Stomach (tissue), 4 donors: ENCODE results near the gene POGZ.

Experiments used
- CTCF ChIP-seq, 7 experiments: fragments of 450-650 bp in 4 of 7; fragments of 200-600 bp in 3 of 7; sonication (generic) in 3 of 7; IDR thresholded peaks; one replicate each; pipeline ENCODE4 v1.5.1; 2016 to 2019; ENCODE audit warnings: antibody characterized with exemption in 7 of 7, control low read depth in 2 of 7, mild to moderate bottlenecking in 1 of 7
- EP300 ChIP-seq: sonication (generic); formaldehyde crosslinking; IDR thresholded peaks from one replicate; pipeline ENCODE4 v1.6.1; 2017; ENCODE audit warnings: antibody characterized with exemption
- POLR2A ChIP-seq, 4 donors: fragments of 450-650 bp; IDR thresholded peaks; one replicate each; pipeline ENCODE4 v1.6.1; 2016; ENCODE audit warnings: antibody characterized with exemption in 4 of 4, control low read depth in 2 of 4, mild to moderate bottlenecking in 1 of 4, moderate library complexity in 1 of 4

- TF ChIP-seq CTCF (IDR thresholded peaks at IDR 0.05) (no peak), POLR2A (IDR thresholded peaks at IDR 0.05) (no peak), EP300 (no peak)
These were observed 96.8 kb downstream of the POGZ start for GRCh38 chr1:151362308-151363155.
